Mesendoderm (in vitro differentiated cells): ENCODE measurements around the gene TSPAN18.

Experiments used
- DNase-seq: peaks from one replicate; pipeline ENCODE4 v3.0.0; 2013
- H2AK5ac ChIP-seq: 2 replicates; pipeline ENCODE4 v1.6.1; 2013; ENCODE audit warnings: low read length, inconsistent platforms
- H2BK120ac ChIP-seq: 2 replicates; pipeline ENCODE4 v1.6.1; 2013; ENCODE audit warnings: low read depth, mild to moderate bottlenecking, low read length, moderate library complexity, mixed read lengths
- H2BK15ac ChIP-seq: replicated peaks from 2 replicates; pipeline ENCODE4 v1.6.1; 2013; ENCODE audit warnings: low read depth, mild to moderate bottlenecking, moderate library complexity
- H2BK5ac ChIP-seq: 2 replicates; pipeline ENCODE4 v1.6.1; 2013; ENCODE audit warnings: low read length, inconsistent platforms
- H3K18ac ChIP-seq: 2 replicates; pipeline ENCODE4 v1.6.1; 2013; ENCODE audit warnings: mild to moderate bottlenecking, low read length, mixed read lengths
- H3K23ac ChIP-seq: one replicate; pipeline ENCODE4 v1.6.1; 2013; ENCODE audit warnings: low read length
- H3K27ac ChIP-seq: 2 replicates; pipeline ENCODE4 v1.5.1; 2013; ENCODE audit warnings: low read depth, mild to moderate bottlenecking, inconsistent platforms, low read length, moderate library complexity
- H3K27me3 ChIP-seq: 2 replicates; pipeline ENCODE4 v1.6.1; 2013; ENCODE audit warnings: low read length, control low read depth, mild to moderate bottlenecking, inconsistent platforms; ENCODE audit not compliant: insufficient read depth, poor library complexity
- H3K36me3 ChIP-seq: 2 replicates; pipeline ENCODE4 v1.6.1; 2013; ENCODE audit warnings: low read length, inconsistent platforms; ENCODE audit not compliant: control insufficient read depth, insufficient read depth
- H3K4ac ChIP-seq: one replicate; pipeline ENCODE4 v1.6.1; 2013; ENCODE audit warnings: low read depth, mild to moderate bottlenecking, low read length, moderate library complexity
- H3K4me1 ChIP-seq: 2 replicates; pipeline ENCODE4 v1.6.1; 2013; ENCODE audit warnings: low read depth, low read length, inconsistent platforms; ENCODE audit not compliant: control insufficient read depth
- H3K4me2 ChIP-seq: 2 replicates; pipeline ENCODE4 v1.6.1; 2013; ENCODE audit warnings: low read length
- H3K4me3 ChIP-seq: 2 replicates; pipeline ENCODE4 v1.5.1; 2013; ENCODE audit warnings: mild to moderate bottlenecking, low read length
- H3K56ac ChIP-seq: one replicate; pipeline ENCODE4 v1.6.1; 2013; ENCODE audit warnings: low read length
- H3K79me1 ChIP-seq: 2 replicates; pipeline ENCODE4 v1.6.1; 2013; ENCODE audit warnings: low read length, inconsistent platforms
- H3K79me2 ChIP-seq: 2 replicates; pipeline ENCODE4 v1.6.1; 2013; ENCODE audit warnings: mild to moderate bottlenecking, low read length; ENCODE audit not compliant: control insufficient read depth, insufficient read depth
- H3K9ac ChIP-seq: 2 replicates; pipeline ENCODE4 v1.6.1; 2013; ENCODE audit warnings: low read length, inconsistent platforms
- H4K5ac ChIP-seq: one replicate; pipeline ENCODE4 v1.6.1; 2013; ENCODE audit warnings: low read length
- H4K8ac ChIP-seq: one replicate; pipeline ENCODE4 v1.6.1; 2013; ENCODE audit warnings: low read depth, mild to moderate bottlenecking, control low read depth, low read length, moderate library complexity
- WGBS: extraction: QIAGEN DNeasy Blood & Tissue Kit; methylation state at CpG from one replicate; pipeline ENCODE4 v1.1.7; 2013; ENCODE audit warnings: low lambda C conversion rate, missing lambda C conversion rate; ENCODE audit not compliant: insufficient coverage; ENCODE audit errors: extremely low coverage; 5-methylcytosine and 5-hydroxymethylcytosine counted together

Gene TSPAN18

DNA sequence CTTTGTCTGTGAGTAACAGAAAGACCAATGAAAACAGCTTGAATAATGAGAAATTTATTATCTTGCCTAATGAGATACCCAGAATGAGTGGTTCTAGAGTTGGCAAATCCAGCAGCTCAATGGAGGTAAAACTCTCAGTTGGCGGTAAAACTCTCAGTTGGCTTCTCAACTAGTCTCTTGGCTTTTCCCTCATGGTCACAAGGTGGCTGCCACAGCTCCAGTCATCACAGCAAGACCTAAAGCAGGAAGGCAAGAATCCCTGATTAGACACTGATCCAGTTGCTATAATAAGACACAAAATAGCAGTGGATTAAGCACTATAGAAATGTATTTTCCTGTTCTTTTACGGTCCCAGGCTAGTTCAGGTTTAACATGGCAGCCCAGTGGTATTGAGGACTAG, 37.5 kb upstream of the TSPAN18 start:
- no peak overlapping the region for H3K4me2 ChIP-seq
- no peaks in the 10 kb centered on the region for H3K79me1 ChIP-seq
- DNase-seq = no peak
- no peaks in the 10 kb centered on the region for H3K36me3 ChIP-seq
- H2BK15ac ChIP-seq = no peak overlapping the region
- no peak overlapping the region for H3K4me3 ChIP-seq
- no peak overlapping the region for H3K23ac ChIP-seq
- no peak overlapping the region for H3K27ac ChIP-seq
- H3K79me2 ChIP-seq = no peaks in the 10 kb centered on the region
- no peak overlapping the region for H3K9ac ChIP-seq
- no peaks in the 10 kb centered on the region for H3K27me3 ChIP-seq
- H4K5ac ChIP-seq = no peak overlapping the region
- no peak overlapping the region for H4K8ac ChIP-seq
- H3K18ac ChIP-seq = no peak overlapping the region
- WGBS = no CpG with 5 or more reads among the region's 2 CpGs
- H2BK120ac ChIP-seq = no peak overlapping the region
- H3K56ac ChIP-seq = no peak overlapping the region
- H2AK5ac ChIP-seq = no peak overlapping the region
- no peak overlapping the region for H2BK5ac ChIP-seq
- no peak overlapping the region for H3K4ac ChIP-seq
- H3K4me1 ChIP-seq = no peaks in the 10 kb centered on the region

DNA sequence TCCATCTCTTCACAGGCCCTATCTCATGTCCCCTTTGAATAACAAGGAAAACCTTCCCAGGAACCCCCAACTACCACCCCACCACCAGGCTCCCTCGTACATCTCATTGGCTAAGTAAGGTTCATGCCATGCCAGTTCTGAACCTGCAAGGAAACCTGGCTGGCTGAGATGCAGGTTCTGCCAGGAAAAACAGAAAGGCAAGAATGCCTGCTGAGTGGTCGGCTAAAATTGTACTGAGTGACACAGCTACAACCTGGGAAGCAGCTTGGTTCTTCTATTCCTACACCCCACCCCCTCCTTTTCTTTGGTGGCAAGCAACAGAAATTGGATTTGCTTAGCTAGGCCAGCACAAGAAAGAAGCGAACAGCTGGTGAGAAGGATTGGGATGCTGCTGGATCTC, 36.1 kb upstream of the TSPAN18 start:
- Histone ChIP-seq H3K27ac (no peak overlapping the region), H3K56ac (no peak overlapping the region), H2BK5ac (no peak overlapping the region), H3K4me3 (no peak overlapping the region), H3K4me1 (no peaks in the 10 kb centered on the region), H3K27me3 (no peaks in the 10 kb centered on the region), H2BK15ac (no peak overlapping the region), H3K4me2 (no peak overlapping the region), H4K5ac (no peak overlapping the region), H2AK5ac (no peak overlapping the region), H4K8ac (no peak overlapping the region), H3K23ac (peak overlapping the region; percentile 45), H3K4ac (no peak overlapping the region), H3K9ac (no peak overlapping the region), H3K18ac (no peak overlapping the region), H2BK120ac (no peak overlapping the region), H3K79me2 (no peaks in the 10 kb centered on the region), H3K79me1 (no peaks in the 10 kb centered on the region), H3K36me3 (no peaks in the 10 kb centered on the region)
- WGBS = no CpG with 5 or more reads among the region's 3 CpGs
- no peak for DNase-seq

DNA sequence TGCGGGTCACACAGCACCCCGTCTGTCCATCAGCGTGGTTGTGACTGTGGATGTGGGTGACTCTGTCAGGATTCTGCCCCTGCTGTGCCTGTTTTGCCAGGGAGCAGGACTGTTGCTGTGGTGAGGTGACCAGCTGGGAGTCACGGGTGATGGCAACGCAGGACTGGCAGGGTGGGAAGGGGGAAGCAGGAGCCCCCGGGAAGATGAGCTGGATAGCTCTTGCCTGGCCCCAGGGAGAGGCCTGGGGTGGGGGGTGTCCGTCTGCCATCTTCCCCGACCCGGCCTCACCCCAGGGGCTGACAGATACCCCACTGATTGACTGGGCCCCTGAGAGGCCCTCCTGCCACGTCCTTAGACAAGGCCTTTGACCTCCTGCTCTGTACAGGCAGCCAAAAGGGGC, 34.3 kb upstream of the TSPAN18 start:
- H3K4me3 ChIP-seq = no peak overlapping the region
- H2BK15ac ChIP-seq = no peak overlapping the region
- H3K4me2 ChIP-seq = no peak overlapping the region
- no peak overlapping the region for H2AK5ac ChIP-seq
- H3K36me3 ChIP-seq = no peaks in the 10 kb centered on the region
- H3K79me2 ChIP-seq = no peaks in the 10 kb centered on the region
- H3K56ac ChIP-seq = no peak overlapping the region
- H3K4ac ChIP-seq = no peak overlapping the region
- no peak overlapping the region for H4K5ac ChIP-seq
- no peak overlapping the region for H4K8ac ChIP-seq
- no CpG with 5 or more reads among the region's 10 CpGs for WGBS
- H3K23ac ChIP-seq = no peak overlapping the region
- no peaks in the 10 kb centered on the region for H3K27me3 ChIP-seq
- H3K18ac ChIP-seq = no peak overlapping the region
- H2BK120ac ChIP-seq = no peak overlapping the region
- no peaks in the 10 kb centered on the region for H3K4me1 ChIP-seq
- no peak for DNase-seq
- H3K27ac ChIP-seq = no peak overlapping the region
- H2BK5ac ChIP-seq = no peak overlapping the region
- H3K79me1 ChIP-seq = no peaks in the 10 kb centered on the region
- no peak overlapping the region for H3K9ac ChIP-seq

DNA sequence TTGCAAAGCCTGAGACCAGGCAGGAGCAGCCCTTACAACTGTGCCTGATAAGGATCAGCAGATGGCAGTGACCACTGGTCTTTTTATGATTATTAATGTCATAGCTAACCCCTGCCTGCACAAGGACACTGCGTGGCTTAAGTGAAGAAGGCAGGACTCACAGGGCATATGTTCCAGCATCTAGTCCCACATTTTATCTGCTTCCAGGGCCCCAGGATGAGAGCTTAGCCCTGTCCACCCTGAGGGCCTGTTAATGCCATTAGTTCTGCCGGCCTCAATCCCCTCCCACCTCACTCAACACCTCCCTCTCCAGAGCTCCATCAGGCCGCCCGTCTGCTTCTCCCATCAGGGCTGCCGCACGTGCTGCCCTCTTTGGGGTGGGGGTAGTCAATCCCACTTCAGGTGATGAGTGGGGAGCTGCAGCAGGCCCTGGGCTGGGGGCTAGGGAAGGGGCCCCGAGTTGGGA, 33.1 kb upstream of the TSPAN18 start:
- Histone ChIP-seq H2BK15ac (no peak overlapping the region), H3K27me3 (no peaks in the 10 kb centered on the region), H3K23ac (no peak overlapping the region), H3K36me3 (no peaks in the 10 kb centered on the region), H3K4me3 (no peak overlapping the region), H3K27ac (no peak overlapping the region), H2BK5ac (no peak overlapping the region), H3K4me2 (no peak overlapping the region), H3K4ac (no peak overlapping the region), H3K4me1 (no peaks in the 10 kb centered on the region), H4K8ac (no peak overlapping the region), H2AK5ac (no peak overlapping the region), H3K79me2 (no peaks in the 10 kb centered on the region), H4K5ac (no peak overlapping the region), H3K18ac (no peak overlapping the region), H3K79me1 (no peaks in the 10 kb centered on the region), H2BK120ac (no peak overlapping the region), H3K56ac (no peak overlapping the region), H3K9ac (no peak overlapping the region)
- DNase-seq = peak; percentile 16
- WGBS = no CpG with 5 or more reads among the region's 7 CpGs

DNA sequence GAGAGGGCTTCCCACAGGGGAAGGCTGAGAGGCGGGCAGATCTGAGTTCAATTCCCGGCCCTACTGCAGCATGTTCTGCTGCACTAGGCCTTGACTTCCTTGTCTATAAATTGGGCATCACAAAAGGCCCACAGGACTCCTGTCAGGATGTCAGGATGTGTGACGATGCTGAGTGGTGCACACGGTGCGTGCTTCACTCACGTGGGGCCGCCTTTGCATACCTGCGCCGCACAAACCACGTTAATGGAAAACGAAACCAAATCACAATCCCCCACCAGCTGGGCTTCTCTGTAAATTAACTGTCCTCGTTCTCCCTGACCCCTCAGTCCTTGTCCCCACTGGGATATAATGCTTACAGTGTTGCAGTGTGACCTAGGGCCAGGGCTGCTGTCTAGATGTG, 32.3 kb upstream of the TSPAN18 start:
- no peak for DNase-seq
- H4K5ac ChIP-seq = no peak overlapping the region
- WGBS = no CpG with 5 or more reads among the region's 12 CpGs
- H3K79me2 ChIP-seq = no peaks in the 10 kb centered on the region
- H3K4me2 ChIP-seq = no peak overlapping the region
- no peak overlapping the region for H3K18ac ChIP-seq
- H2BK15ac ChIP-seq = no peak overlapping the region
- H2AK5ac ChIP-seq = no peak overlapping the region
- H3K4me3 ChIP-seq = no peak overlapping the region
- no peaks in the 10 kb centered on the region for H3K27me3 ChIP-seq
- H3K79me1 ChIP-seq = no peaks in the 10 kb centered on the region
- no peak overlapping the region for H3K23ac ChIP-seq
- H4K8ac ChIP-seq = no peak overlapping the region
- H3K4me1 ChIP-seq = no peaks in the 10 kb centered on the region
- H2BK5ac ChIP-seq = no peak overlapping the region
- no peak overlapping the region for H3K56ac ChIP-seq
- no peaks in the 10 kb centered on the region for H3K36me3 ChIP-seq
- H3K4ac ChIP-seq = no peak overlapping the region
- H3K9ac ChIP-seq = no peak overlapping the region
- no peak overlapping the region for H3K27ac ChIP-seq
- no peak overlapping the region for H2BK120ac ChIP-seq

DNA sequence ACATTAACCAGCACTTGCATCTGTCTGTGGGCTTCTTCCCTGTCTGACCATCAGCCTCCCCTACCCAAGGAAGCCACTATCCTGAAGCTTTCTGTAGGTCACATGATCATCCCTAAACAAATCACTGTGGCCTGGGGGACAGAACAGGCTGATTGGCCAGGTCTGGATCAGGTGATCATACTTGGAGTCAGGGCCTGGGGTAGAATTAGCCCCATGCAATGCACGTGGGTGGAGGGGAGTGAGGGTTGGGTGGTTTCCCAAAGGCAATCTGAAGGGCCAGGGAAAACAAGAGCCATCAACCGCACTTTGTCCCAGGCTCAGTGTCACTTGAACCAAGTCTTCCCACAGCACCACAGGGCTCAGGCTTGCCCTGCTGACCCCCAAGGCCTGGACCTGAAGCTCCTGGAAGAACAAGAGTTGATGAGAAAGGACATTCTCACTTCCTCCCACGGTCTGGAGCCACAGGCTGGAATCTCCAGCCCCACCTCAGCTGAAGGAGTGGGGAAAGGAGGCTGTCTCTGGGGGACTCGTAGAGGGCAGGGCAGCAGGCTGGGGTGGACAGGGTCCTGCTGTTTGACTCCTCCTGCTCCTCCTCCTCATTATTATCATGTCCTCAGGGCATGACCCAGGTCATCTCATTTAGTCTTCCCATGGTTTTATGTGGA, 31.5 kb upstream of the TSPAN18 start:
- DNase-seq = peak; percentile 25
- no peak overlapping the region for H2AK5ac ChIP-seq
- no peaks in the 10 kb centered on the region for H3K36me3 ChIP-seq
- H3K9ac ChIP-seq = no peak overlapping the region
- no peaks in the 10 kb centered on the region for H3K27me3 ChIP-seq
- H2BK15ac ChIP-seq = no peak overlapping the region
- no peak overlapping the region for H4K8ac ChIP-seq
- H3K79me1 ChIP-seq = no peaks in the 10 kb centered on the region
- no peak overlapping the region for H3K4me3 ChIP-seq
- no peak overlapping the region for H2BK120ac ChIP-seq
- WGBS = no CpG with 5 or more reads among the region's 4 CpGs
- no peak overlapping the region for H3K56ac ChIP-seq
- H3K4me2 ChIP-seq = no peak overlapping the region
- H3K23ac ChIP-seq = no peak overlapping the region
- H4K5ac ChIP-seq = no peak overlapping the region
- no peak overlapping the region for H3K4ac ChIP-seq
- H3K27ac ChIP-seq = no peak overlapping the region
- H3K4me1 ChIP-seq = no peaks in the 10 kb centered on the region
- no peak overlapping the region for H2BK5ac ChIP-seq
- H3K18ac ChIP-seq = no peak overlapping the region
- H3K79me2 ChIP-seq = no peaks in the 10 kb centered on the region
